Measurements from ENCODE around the gene CCDC192.

Gene CCDC192

DNA sequence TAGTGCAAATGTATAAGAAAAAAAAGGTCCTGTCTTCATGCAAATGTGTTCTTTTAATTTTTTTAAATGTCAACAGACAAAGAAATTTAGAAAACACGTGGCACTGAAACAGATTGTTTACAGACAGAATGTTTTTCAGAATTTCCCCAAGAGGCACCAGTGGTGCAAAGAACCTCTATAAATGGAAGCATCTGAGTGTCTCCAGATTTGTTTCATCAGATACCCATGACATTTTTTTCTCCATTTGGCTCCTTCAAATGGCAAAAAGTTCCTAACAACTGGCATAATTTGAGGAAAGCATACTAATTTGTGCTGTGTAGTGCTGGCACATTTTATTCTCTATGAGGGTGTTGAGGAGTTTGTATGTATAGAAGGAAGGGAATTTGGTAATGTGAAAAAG lies 15.0 kb downstream of the CCDC192 start:
- H3K4me2 ChIP-seq (ENCODE audit: low read depth, low read length, poor library complexity, severe bottlenecking): no peak overlapping the region
- no peaks in the 10 kb centered on the region for H3K27me3 ChIP-seq (ENCODE audit: insufficient read depth, low read length, poor library complexity, severe bottlenecking)
- H4K20me1 ChIP-seq (ENCODE audit: insufficient read depth, low read length, poor library complexity, severe bottlenecking): no peaks in the 10 kb centered on the region
- H3K4me3 ChIP-seq (ENCODE audit: low read length, poor library complexity, severe bottlenecking): no peak overlapping the region
- no peaks in the 10 kb centered on the region for H3K36me3 ChIP-seq (ENCODE audit: insufficient read depth, low read length)
- no peaks in the 10 kb centered on the region for H3K4me1 ChIP-seq (ENCODE audit: insufficient read depth, low read length, poor library complexity, severe bottlenecking)
- no peaks in the 10 kb centered on the region for H3K9me2 ChIP-seq (replicated peaks; ENCODE audit: low read depth, low read length)
- no peak overlapping the region for H2AFZ ChIP-seq (ENCODE audit: low read length)
- no peak overlapping the region for H3K9ac ChIP-seq (ENCODE audit: low read depth, low read length, poor library complexity, severe bottlenecking)
- TF ChIP-seq EZH2phosphoT487 (IDR thresholded peaks at IDR 0.05; ENCODE audit: borderline replicate concordance) (no peak), CTCF (conservative IDR thresholded peaks at IDR 0.05; ENCODE audit: low read length) (no peak)
- no peaks in the 10 kb centered on the region for H3F3A ChIP-seq (ENCODE audit: low read depth)
- H3K9me3 ChIP-seq (ENCODE audit: insufficient read depth, low read depth, low read length): no peaks in the 10 kb centered on the region
- no peaks in the 10 kb centered on the region for H3K79me2 ChIP-seq (ENCODE audit: insufficient read depth, low read length)

DNA sequence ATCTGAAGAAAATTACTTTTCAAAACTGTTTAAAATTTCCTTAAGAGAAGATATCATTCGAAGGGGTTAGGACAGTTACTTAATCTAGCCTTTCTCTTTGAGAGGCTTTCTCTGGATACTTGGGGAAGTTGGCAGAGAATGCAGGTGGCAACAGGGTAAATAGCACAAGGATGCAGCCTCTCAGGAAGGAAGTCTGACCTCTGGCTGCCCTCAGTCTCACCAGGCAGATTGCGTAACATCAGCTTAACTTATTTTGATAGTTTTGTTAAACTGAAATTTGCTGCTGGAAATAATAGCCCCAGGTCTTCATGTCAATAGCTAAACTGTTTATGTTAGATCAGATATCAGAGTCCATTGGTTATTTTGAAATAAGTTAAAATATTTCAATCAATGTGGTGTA lies 20.4 kb downstream of the CCDC192 start:
- H3F3A ChIP-seq (ENCODE audit: low read depth): no peaks in the 10 kb centered on the region
- H3K4me2 ChIP-seq (ENCODE audit: low read depth, low read length, poor library complexity, severe bottlenecking): no peak overlapping the region
- no peak overlapping the region for H3K9ac ChIP-seq (ENCODE audit: low read depth, low read length, poor library complexity, severe bottlenecking)
- H3K9me2 ChIP-seq (replicated peaks; ENCODE audit: low read depth, low read length): no peaks in the 10 kb centered on the region
- no peak for TF ChIP-seq EZH2phosphoT487 (IDR thresholded peaks at IDR 0.05; ENCODE audit: borderline replicate concordance)
- no peak for TF ChIP-seq CTCF (conservative IDR thresholded peaks at IDR 0.05; ENCODE audit: low read length)
- H4K20me1 ChIP-seq (ENCODE audit: insufficient read depth, low read length, poor library complexity, severe bottlenecking): no peaks in the 10 kb centered on the region
- H3K36me3 ChIP-seq (ENCODE audit: insufficient read depth, low read length): no peaks in the 10 kb centered on the region
- no peaks in the 10 kb centered on the region for H3K27me3 ChIP-seq (ENCODE audit: insufficient read depth, low read length, poor library complexity, severe bottlenecking)
- no peaks in the 10 kb centered on the region for H3K4me1 ChIP-seq (ENCODE audit: insufficient read depth, low read length, poor library complexity, severe bottlenecking)
- H3K9me3 ChIP-seq (ENCODE audit: insufficient read depth, low read depth, low read length): no peaks in the 10 kb centered on the region
- H3K4me3 ChIP-seq (ENCODE audit: low read length, poor library complexity, severe bottlenecking): no peak overlapping the region
- H3K79me2 ChIP-seq (ENCODE audit: insufficient read depth, low read length): no peaks in the 10 kb centered on the region
- no peak overlapping the region for H2AFZ ChIP-seq (ENCODE audit: low read length)

GRCh38 chr5:127725673-127726072 lies 22.5 kb downstream of the CCDC192 start:
- TF ChIP-seq CTCF (conservative IDR thresholded peaks at IDR 0.05; ENCODE audit: low read length) (no peak), EZH2phosphoT487 (IDR thresholded peaks at IDR 0.05; ENCODE audit: borderline replicate concordance) (no peak)
- H3K4me2 ChIP-seq (ENCODE audit: low read depth, low read length, poor library complexity, severe bottlenecking): no peak overlapping the region
- H3K36me3 ChIP-seq (ENCODE audit: insufficient read depth, low read length): no peaks in the 10 kb centered on the region
- no peaks in the 10 kb centered on the region for H3K4me1 ChIP-seq (ENCODE audit: insufficient read depth, low read length, poor library complexity, severe bottlenecking)
- H3K9ac ChIP-seq (ENCODE audit: low read depth, low read length, poor library complexity, severe bottlenecking): no peak overlapping the region
- H3K4me3 ChIP-seq (ENCODE audit: low read length, poor library complexity, severe bottlenecking): no peak overlapping the region
- H3K79me2 ChIP-seq (ENCODE audit: insufficient read depth, low read length): no peaks in the 10 kb centered on the region
- H3K27me3 ChIP-seq (ENCODE audit: insufficient read depth, low read length, poor library complexity, severe bottlenecking): no peaks in the 10 kb centered on the region
- no peaks in the 10 kb centered on the region for H3K9me3 ChIP-seq (ENCODE audit: insufficient read depth, low read depth, low read length)
- H3F3A ChIP-seq (ENCODE audit: low read depth): no peaks in the 10 kb centered on the region
- H3K9me2 ChIP-seq (replicated peaks; ENCODE audit: low read depth, low read length): no peaks in the 10 kb centered on the region
- no peak overlapping the region for H2AFZ ChIP-seq (ENCODE audit: low read length)
- H4K20me1 ChIP-seq (ENCODE audit: insufficient read depth, low read length, poor library complexity, severe bottlenecking): no peaks in the 10 kb centered on the region

Data from Loucy (cell line).